Thoracic aorta (tissue), 2 donors: ENCODE measurements around the gene ZNF552. TPM values are rescaled to one million over a fixed set of nuclear protein-coding genes. Genes with fewer than 3 reads are reported as not detected.

Experiments used
- ATAC-seq: fragments of 150-250 bp; one replicate; pipeline ENCODE4 v1.8.0; 2017; ENCODE audit warnings: low read depth; ENCODE audit not compliant: insufficient number of reproducible peaks, low FRiP score
- DNase-seq: peaks from one replicate; pipeline ENCODE4 v3.0.0-alpha.2; 2020; ENCODE audit warnings: low spot score
- H3K27ac ChIP-seq, 2 donors: fragments of 200-600 bp; sonication (generic); 1 replicate in 1 of 2; 2 replicates in 1 of 2; pipeline ENCODE4 v1.5.1; 2016; ENCODE audit warnings: mild to moderate bottlenecking in 2 of 2, moderate library complexity in 2 of 2
- H3K27me3 ChIP-seq: fragments of 200-600 bp; sonication (generic); replicated peaks from 2 replicates; pipeline ENCODE4 v1.6.0; 2016; ENCODE audit warnings: mild to moderate bottlenecking; ENCODE audit not compliant: insufficient read depth
- H3K36me3 ChIP-seq: fragments of 200-600 bp; sonication (generic); one replicate; pipeline ENCODE4 v1.5.1; 2016
- H3K4me1 ChIP-seq, 2 donors: fragments of 200-600 bp; sonication (generic); 1 replicate in 1 of 2; 2 replicates in 1 of 2; pipeline versions ENCODE4 v1.5.1 to v1.6.0; 2016; ENCODE audit warnings: low read depth in 2 of 2, mild to moderate bottlenecking in 1 of 2; ENCODE audit not compliant: control insufficient read depth in 1 of 2
- H3K4me3 ChIP-seq: fragments of 200-600 bp; sonication (generic); 2 replicates; pipeline ENCODE4 v1.5.1; 2016; ENCODE audit warnings: mild to moderate bottlenecking
- H3K9me3 ChIP-seq: fragments of 200-600 bp; sonication (generic); 2 replicates; pipeline ENCODE4 v1.5.1; 2016
- total RNA-seq, 2 donors: library from RNA; depleted of rRNA; stranded (reverse); fragments of >200 nt; gene quantifications; one replicate each; pipeline versions ENCODE4 v1.1.0 to v1.2.3, GENCODE V29; 2016
- TF ChIP-seq, protein P1 (sequence below): fragments of 200-600 bp; sonication (generic); IDR thresholded peaks from one replicate; pipeline ENCODE4 v1.5.1; 2019; ENCODE audit warnings: antibody characterized with exemption

ZNF552 gene
- total RNA-seq, 2 donors from 2014 or later, result 9.6 to 23.9 TPM

DNA sequence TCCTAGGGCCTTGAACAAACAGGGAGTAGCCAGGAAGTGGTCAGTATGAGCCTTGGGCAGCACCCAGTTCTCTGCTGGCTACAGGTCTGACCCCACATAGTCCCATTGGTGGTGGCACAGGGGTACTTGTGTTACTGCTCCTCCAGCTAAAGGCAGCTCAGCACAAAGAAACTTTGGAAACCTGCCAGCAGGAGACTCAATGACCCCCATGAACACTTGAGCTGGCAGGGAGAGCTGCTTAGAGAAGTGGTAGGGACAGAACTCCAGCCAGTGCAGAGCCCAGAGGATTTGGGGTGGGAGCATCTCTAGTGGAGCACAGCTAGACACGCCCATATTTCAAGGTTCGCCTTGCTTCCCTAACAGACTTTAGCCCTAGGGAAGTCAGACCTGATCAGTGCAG lies 55.6 kb downstream of the ZNF552 start:
- DNase-seq (no peak), ATAC-seq (no peak)
- Histone ChIP-seq H3K9me3 (peaks cover 61% of the 10 kb centered on the region), H3K4me1 (no peaks in the 10 kb centered on the region), H3K27ac (no peak overlapping the region), H3K36me3 (peaks cover 79% of the 10 kb centered on the region), H3K4me3 (no peak overlapping the region), H3K27me3 (no peaks in the 10 kb centered on the region)
- TF ChIP-seq, protein P1, sequence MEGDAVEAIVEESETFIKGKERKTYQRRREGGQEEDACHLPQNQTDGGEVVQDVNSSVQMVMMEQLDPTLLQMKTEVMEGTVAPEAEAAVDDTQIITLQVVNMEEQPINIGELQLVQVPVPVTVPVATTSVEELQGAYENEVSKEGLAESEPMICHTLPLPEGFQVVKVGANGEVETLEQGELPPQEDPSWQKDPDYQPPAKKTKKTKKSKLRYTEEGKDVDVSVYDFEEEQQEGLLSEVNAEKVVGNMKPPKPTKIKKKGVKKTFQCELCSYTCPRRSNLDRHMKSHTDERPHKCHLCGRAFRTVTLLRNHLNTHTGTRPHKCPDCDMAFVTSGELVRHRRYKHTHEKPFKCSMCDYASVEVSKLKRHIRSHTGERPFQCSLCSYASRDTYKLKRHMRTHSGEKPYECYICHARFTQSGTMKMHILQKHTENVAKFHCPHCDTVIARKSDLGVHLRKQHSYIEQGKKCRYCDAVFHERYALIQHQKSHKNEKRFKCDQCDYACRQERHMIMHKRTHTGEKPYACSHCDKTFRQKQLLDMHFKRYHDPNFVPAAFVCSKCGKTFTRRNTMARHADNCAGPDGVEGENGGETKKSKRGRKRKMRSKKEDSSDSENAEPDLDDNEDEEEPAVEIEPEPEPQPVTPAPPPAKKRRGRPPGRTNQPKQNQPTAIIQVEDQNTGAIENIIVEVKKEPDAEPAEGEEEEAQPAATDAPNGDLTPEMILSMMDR, result no peak

DNA sequence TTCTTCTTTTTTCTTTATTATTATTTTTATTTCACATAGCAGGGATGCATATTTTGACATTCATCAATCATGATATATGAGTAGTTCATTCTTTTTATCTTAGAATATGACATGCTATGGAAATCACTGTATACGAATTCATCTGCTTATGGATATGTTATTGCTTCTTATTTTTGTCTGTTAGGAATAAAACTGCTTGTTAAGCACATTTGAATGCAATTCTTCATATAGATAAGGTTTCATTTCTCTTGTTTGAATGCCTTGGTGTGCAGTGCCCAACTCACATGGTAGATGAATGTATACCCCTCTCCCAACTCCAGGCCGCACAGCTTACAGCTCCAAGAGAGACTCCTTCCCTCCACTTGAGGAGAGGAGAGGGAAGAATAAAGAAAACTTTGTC lies 56.8 kb downstream of the ZNF552 start:
- no peak overlapping the region for H3K4me3 ChIP-seq
- ATAC-seq, result no peak
- H3K27me3 ChIP-seq, result no peaks in the 10 kb centered on the region
- TF ChIP-seq, protein P1, result no peak
- H3K36me3 ChIP-seq, result peaks cover 85% of the 10 kb centered on the region
- peaks cover 68% of the 10 kb centered on the region for H3K9me3 ChIP-seq
- no peak overlapping the region for H3K27ac ChIP-seq
- no peak for DNase-seq
- no peaks in the 10 kb centered on the region for H3K4me1 ChIP-seq

Other genes starting within 250 kb of the ZNF552 start
- 1 to 10 TPM; 1.6 to 4.1 TPM for gene ZNF416, start 236.0 kb downstream of the ZNF552 start, total RNA-seq
- 10 to 100 TPM in 1 of 2 donors, 1 to 10 TPM in 1; 5.4 to 29.2 TPM for gene ZIK1, start 230.8 kb downstream of the ZNF552 start, total RNA-seq
- 1 to 10 TPM; 3.8 to 7.4 TPM for gene ZNF530, start 215.0 kb downstream of the ZNF552 start, total RNA-seq
- gene ZNF134, start 200.7 kb downstream of the ZNF552 start, total RNA-seq, result 10 to 100 TPM; 18.4 to 43.7 TPM
- 10 to 100 TPM; 12.5 to 15.7 TPM for gene ZNF211, start 181.7 kb downstream of the ZNF552 start, total RNA-seq
- gene ZSCAN4, start 146.0 kb downstream of the ZNF552 start, total RNA-seq, result not detected
- 10 to 100 TPM in 1 of 2 donors, 1 to 10 TPM in 1; 6.6 to 10.7 TPM for gene ZNF551, start 132.9 kb downstream of the ZNF552 start, total RNA-seq
- 1 to 10 TPM; 3.0 to 3.2 TPM for gene ZNF154, start 105.7 kb downstream of the ZNF552 start, total RNA-seq
- 1 to 10 TPM; 3.1 to 3.5 TPM for gene ZNF671, start 87.3 kb downstream of the ZNF552 start, total RNA-seq
- 10 to 100 TPM in 1 of 2 donors, 1 to 10 TPM in 1; 7.8 to 24.0 TPM for gene ZNF776, start 68.1 kb downstream of the ZNF552 start, total RNA-seq
- gene ZNF586, start 45.2 kb downstream of the ZNF552 start, total RNA-seq, result 10 to 100 TPM in 1 of 2 donors, 1 to 10 TPM in 1; 8.7 to 15.4 TPM
- gene ZNF587B, start 15.4 kb upstream of the ZNF552 start, total RNA-seq, result 10 to 100 TPM; 11.9 to 35.8 TPM
- 10 to 100 TPM; 18.3 to 29.7 TPM for gene ZNF587, start 34.9 kb upstream of the ZNF552 start, total RNA-seq
- 10 to 100 TPM; 10.9 to 12.7 TPM for gene ZNF814, start 74.1 kb upstream of the ZNF552 start, total RNA-seq
- 10 to 100 TPM; 12.6 to 17.6 TPM for gene ZNF417, start 101.7 kb upstream of the ZNF552 start, total RNA-seq
- 1 to 10 TPM; 3.2 to 6.1 TPM for gene ZNF418, start 120.5 kb upstream of the ZNF552 start, total RNA-seq
- gene ZNF256, start 132.8 kb upstream of the ZNF552 start, total RNA-seq, result 1 to 10 TPM; 1.4 to 7.6 TPM
- gene C19orf18, start 159.6 kb upstream of the ZNF552 start, total RNA-seq, result not detected
- gene ZNF606, start 187.9 kb upstream of the ZNF552 start, total RNA-seq, result 10 to 100 TPM; 13.7 to 24.5 TPM
- not detected for gene ZSCAN1, start 219.1 kb upstream of the ZNF552 start, total RNA-seq
- gene ZNF135, start 244.4 kb upstream of the ZNF552 start, total RNA-seq, result 1 to 10 TPM; 7.6 to 9.5 TPM